SKM-1 (cell line): ENCODE measurements around the gene PSPN.
"Not testable (repeated sequence)": the region's sequence is repeated elsewhere in the genome, so short reads cannot be mapped to it uniquely, and the experiment has no call there.

Experiments
- DNase-seq: peaks from one replicate; lab custom pipeline; 2025; ENCODE audit not compliant: unreplicated experiment; lab: John Stamatoyannopoulos, UW

PSPN gene

GRCh38 chr19:6402837-6403608 lies 27.3 kb upstream of the PSPN start:
- DNase-seq = no peak

GRCh38 chr19:6402058-6402457 lies 26.3 kb upstream of the PSPN start:
- DNase-seq = no peak

GRCh38 chr19:6400062-6400944 lies 24.6 kb upstream of the PSPN start:
- not testable (repeated sequence) for DNase-seq

- DNase-seq = no peak
Measured at GRCh38 chr19:6396305-6396704, 20.6 kb upstream of the PSPN start.

GRCh38 chr19:6394831-6395230 lies 19.1 kb upstream of the PSPN start:
- no peak for DNase-seq

- DNase-seq = peak; percentile 40
Measured at GRCh38 chr19:6393983-6394412, 18.3 kb upstream of the PSPN start.

GRCh38 chr19:6393074-6393982 lies 17.6 kb upstream of the PSPN start, which contains the start of gene GTF2F1:
GTF2F1 (minus strand) TSS chr19:6393164; CDS start chr19:6392995, 169 bp downstream.
- peak; percentile 83 for DNase-seq

GRCh38 chr19:6392221-6393073 lies 16.7 kb upstream of the PSPN start:
- no peak for DNase-seq

GRCh38 chr19:6387372-6387771 lies 11.6 kb upstream of the PSPN start:
- no peak for DNase-seq

GRCh38 chr19:6384381-6384780 lies 8.6 kb upstream of the PSPN start:
- DNase-seq = no peak

GRCh38 chr19:6383188-6383587 lies 7.5 kb upstream of the PSPN start:
- DNase-seq = no peak

GRCh38 chr19:6381030-6381750 lies 5.5 kb upstream of the PSPN start:
- DNase-seq = no peak

GRCh38 chr19:6379744-6380143 lies 4.0 kb upstream of the PSPN start:
- DNase-seq = no peak

GRCh38 chr19:6378486-6378885 lies 2.8 kb upstream of the PSPN start:
- no peak for DNase-seq

- no peak for DNase-seq
Measured at GRCh38 chr19:6378041-6378440, 2.3 kb upstream of the PSPN start.

- no peak for DNase-seq
Measured at GRCh38 chr19:6376512-6377190, 918 bp upstream of the PSPN start.

- no peak for DNase-seq
Measured at GRCh38 chr19:6374711-6375410, 872 bp downstream of the PSPN start.

- DNase-seq = no peak
Measured at GRCh38 chr19:6374161-6374709, 1.5 kb downstream of the PSPN start.
